ENCODE results near the gene TMC7.
"Not testable (repeated sequence)": the region's sequence is repeated elsewhere in the genome, so short reads cannot be mapped to it uniquely, and the experiment has no call there.

- not testable (repeated sequence) for TF ChIP-seq CTCF, POLR2A (IDR thresholded peaks at IDR 0.05)
These were observed 27.7 kb upstream of the TMC7 start for GRCh38 chr16:18955874-18956580.

All from esophagus squamous epithelium (tissue), 4 donors.